ENCODE measurements around the gene FLRT3. TPM values are rescaled to one million over a fixed set of nuclear protein-coding genes. Genes with fewer than 3 reads are reported as not detected.

FLRT3 gene
- total RNA-seq (2022; extraction: Qiagen RNA extraction; ENCODE audit: low read depth) = 1.8 to 2.1 TPM (median 2.0 TPM) in 5 replicates

GRCh38 chr20:14337400-14338171, at the start of gene FLRT3:
Gene FLRT3, minus strand, starts transcription at chr20:14337612. Its CDS starts 10,106 bp downstream, at chr20:14327506.

